Stimulated activated CD4-positive, alpha-beta T cell treated with anti-CD3 and anti-CD28 coated beads, Interleukin-4, amount 100 ng/mL, for 24 hours (primary cell): ENCODE results near the gene GPI.
"Not testable (repeated sequence)": the region's sequence is repeated elsewhere in the genome, so short reads cannot be mapped to it uniquely, and the experiment has no call there.

Source experiments
- DNase-seq: peaks from one replicate; pipeline ENCODE4 v3.0.0-alpha.2; 2020

GPI gene

DNA sequence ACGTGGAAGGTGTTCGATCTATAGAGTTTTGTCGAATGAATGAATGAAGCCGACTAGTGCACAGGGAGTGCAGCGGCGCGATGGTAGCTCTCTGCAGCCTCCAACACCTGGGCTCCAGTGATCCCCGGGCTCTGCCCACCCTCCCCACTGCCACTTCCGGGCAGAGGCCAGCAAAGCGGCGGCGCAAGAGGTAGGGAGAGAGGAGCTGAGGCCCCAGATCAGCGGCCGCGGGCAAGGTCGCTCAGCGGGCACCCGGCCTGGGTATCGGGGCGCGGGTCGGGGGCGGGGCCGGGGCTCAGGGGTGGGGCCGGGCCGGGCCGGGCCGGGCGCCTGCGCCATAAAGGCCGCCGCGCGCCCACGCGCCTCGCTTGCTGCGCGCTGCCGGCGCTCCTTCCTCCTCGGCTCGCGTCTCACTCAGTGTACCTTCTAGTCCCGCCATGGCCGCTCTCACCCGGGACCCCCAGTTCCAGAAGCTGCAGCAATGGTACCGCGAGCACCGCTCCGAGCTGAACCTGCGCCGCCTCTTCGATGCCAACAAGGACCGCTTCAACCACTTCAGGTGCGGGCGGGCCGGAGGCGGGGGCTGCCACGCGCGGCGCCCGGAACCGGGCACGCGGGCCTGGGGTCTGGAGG is at the start of gene GPI:
GPI (plus strand) TSS at position 367 of the 633 bp plus-strand sequence; CDS start at position 438, 71 bp downstream.
- DNase-seq, result peak; percentile 73

GRCh38 chr19:34316247-34316646 is 48.7 kb upstream of the GPI start:
- DNase-seq, result no peak

DNA sequence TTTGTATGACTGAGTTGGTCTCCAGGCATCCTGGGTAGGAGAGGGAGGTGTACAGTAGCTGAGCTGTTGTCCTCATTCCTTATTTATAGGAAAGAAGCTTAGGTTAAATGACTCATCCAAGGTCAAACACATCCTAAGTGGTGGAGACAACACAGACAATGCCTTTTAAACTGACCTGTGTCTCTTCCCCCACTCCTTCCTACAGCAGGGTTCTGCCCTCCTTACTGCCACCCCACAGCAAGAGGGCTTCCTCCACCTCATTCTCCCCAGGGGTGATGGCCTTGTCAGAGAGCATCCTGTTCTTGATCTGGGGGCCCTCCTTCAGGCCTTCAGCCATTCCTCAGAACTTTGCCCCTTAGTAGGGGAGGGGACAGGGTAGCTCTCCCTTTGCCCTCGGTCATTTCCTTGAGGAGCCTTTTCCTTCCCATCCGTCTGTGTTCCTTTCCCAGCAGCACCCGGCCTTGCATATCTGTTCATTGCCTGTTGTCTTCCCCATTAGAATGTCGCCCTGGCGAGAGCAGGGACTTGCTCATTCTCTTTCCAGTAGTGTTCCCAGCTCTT is 48.2 kb upstream of the GPI start:
- no peak for DNase-seq

GRCh38 chr19:34317311-34317927 is 47.6 kb upstream of the GPI start:
- DNase-seq, result peak; percentile 4

GRCh38 chr19:34319230-34319585 is 45.8 kb upstream of the GPI start:
- no peak for DNase-seq

DNA sequence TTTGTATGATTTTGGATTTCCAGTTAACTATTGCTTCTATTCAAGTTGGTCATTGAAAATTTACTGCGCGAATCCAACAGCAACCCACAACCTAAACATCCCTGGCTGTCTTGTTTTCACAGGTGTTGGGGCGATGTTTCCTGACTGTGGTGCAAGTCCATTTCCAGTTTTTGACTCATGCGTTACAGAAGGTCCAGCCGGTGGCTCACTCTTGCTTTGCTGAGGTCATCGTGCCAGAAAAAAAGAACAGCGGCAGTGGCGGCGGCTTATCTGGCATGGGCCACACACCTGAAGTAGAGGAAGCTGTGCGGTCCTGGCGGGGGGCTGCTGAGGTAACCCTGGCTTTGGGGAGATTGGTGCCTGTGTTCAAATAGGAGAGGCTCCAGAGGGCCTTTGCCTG is 45.2 kb upstream of the GPI start:
- DNase-seq, result no peak

DNA sequence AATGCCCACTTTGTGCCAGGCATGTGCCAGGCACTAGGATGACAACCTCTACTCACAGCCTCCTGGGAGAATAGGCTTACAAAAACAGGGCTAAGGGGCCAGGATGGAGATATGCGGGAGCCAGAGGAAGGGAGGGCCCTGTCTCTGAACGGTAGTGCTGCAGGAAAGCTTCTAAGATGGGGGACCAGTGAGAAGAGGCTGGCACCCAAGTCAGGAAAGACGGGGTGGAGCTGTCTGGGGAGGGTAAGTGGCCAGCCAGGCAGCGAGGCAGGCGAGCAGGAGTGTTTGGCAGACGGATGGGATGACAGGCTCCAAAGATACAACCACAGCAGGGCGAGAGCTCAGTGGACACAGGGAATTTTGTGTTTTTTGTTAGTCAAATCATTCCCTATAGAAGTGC is 44.7 kb upstream of the GPI start:
- no peak for DNase-seq

GRCh38 chr19:34321735-34322134 is 43.3 kb upstream of the GPI start:
- DNase-seq, result no peak

- no peak for DNase-seq
Measured at GRCh38 chr19:34323433-34324204, 41.4 kb upstream of the GPI start.

DNA sequence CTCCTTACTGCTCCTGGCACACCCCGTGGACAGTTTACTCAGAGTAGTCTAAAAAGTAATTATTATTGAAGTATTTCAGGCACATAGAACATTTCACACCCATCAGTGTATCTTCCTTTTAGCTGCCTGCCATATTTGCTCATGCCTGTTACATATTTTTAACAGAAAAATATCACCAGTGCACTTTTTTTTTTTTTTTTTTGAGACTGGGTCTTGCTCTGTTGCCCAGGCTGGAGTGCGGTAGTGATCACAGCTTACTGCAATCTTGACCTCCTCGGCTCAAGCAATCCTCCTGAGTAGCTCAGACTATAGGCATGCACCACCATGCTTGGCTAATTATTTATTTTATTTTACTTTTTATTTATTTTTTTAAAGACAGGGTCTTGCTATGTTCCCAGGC is 40.7 kb upstream of the GPI start:
- no peak for DNase-seq

DNA sequence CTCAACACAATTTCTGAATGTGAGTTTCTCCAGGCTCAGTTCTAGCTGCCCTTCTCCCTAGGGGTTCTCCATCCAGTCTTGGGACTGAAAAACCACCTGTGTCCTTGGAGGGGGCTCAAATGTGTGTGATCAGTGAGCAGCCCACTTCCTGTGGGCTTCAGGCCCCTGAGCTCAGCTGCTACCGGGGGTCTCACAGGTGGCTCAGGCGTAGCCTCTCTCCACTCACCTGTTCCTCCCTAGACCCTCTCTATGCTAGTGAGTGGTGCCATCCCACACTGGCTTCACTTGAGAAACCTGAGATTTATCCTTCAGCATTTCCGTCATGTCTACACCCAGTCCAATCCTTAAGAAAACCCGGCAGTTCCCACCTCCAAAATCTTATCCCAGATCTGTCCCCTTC is 39.8 kb upstream of the GPI start:
- no peak for DNase-seq

- no peak for DNase-seq
Measured at GRCh38 chr19:34325981-34326787, 38.8 kb upstream of the GPI start.

GRCh38 chr19:34327851-34328250 is 37.1 kb upstream of the GPI start:
- no peak for DNase-seq

DNA sequence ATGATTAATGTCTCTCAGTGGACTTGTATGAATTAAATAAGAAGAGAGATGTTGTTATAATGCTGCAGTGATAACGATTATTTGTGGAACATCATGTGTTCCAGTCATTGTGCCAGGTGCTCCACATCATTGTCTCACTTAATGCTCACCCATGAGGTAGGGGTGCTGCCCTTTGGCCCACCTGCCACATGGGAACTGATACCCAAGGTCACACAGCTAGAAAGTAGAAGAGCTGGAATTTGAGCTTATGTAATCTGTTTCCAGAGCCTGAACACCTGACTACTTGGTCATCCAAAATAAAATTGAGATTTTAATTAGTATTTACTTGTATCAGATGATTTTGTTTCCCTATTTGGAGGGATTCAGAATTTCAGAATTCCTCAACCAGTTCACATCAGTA is 36.0 kb upstream of the GPI start:
- no peak for DNase-seq

DNA sequence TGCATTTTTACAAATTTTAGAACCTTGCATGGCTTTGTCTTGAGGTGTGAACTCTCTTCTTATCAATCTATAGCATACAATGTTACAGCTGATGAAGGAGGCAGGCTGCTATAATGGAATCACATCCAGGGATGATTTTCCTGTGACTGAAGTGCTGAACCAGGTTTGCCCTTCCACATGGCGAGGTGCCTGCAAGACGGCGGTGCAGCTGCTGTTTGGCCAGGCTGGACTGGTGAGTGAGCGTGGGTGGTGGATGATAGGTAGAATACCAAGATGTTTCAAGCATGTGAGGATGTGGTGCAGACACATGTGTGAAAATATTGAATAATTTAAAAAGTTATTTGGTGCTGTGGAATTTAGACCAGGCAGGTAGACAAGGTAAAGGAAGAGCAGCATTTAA is 34.9 kb upstream of the GPI start:
- no peak for DNase-seq

DNA sequence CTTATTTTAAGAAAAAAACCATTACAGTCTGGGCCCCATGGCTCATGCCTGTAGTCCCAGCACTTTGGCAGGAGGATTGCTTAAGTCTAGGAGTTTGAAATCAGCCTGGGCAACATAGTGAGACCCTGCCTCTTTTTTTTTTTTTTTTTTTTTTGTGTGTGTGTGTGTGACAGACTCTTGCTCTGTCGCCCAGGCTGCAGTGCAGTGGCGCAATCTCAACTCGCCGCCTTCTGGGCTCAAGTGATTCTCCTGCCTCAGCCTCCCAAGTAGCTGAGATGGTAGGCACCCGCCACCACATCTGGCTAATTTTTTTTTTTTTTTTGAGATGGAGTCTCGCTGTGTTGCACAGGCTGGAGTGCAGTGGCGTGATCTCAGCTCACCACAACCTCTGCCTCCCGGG is 34.4 kb upstream of the GPI start:
- DNase-seq, result not testable (repeated sequence)

DNA sequence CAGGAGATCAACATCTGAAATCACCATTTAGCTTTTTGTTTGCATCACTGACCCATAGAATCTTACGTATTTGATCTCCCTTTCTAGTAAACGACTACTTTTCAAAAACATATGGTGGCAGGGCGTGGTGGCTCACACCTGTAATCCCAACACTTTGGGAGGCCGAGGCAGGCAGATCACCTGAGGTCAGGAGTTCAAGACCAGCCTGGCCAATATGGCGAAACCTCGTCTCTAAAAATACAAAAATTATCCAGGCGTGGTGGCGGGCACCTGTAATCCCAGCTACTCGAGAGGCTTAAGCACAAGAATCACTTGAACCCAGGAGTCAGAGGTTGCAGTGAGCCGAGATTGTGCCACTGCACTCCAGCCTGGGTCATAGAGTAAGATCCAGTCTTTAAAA is 33.4 kb upstream of the GPI start:
- not testable (repeated sequence) for DNase-seq

- no peak for DNase-seq
Measured at GRCh38 chr19:34332027-34332760, 32.8 kb upstream of the GPI start.

DNA sequence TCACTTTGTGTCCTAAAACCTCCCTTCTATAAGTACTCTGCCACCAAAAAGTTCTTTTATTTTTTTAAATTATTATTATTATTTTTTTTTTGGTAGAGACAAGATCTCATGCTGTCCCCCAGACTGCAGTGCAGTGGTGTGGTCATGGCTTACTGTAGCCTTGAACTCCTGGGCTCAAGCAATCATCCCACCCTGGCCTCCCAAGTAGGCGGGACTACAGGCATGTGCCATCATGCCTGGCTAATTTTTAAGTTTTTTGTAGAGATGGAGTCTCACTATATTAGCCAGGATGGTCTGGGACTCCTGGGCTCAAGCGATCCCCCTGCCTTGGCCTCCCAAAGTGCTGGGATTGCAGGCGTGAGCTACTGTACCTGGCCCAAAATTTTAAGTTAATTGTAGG is 29.1 kb upstream of the GPI start:
- DNase-seq, result no peak

DNA sequence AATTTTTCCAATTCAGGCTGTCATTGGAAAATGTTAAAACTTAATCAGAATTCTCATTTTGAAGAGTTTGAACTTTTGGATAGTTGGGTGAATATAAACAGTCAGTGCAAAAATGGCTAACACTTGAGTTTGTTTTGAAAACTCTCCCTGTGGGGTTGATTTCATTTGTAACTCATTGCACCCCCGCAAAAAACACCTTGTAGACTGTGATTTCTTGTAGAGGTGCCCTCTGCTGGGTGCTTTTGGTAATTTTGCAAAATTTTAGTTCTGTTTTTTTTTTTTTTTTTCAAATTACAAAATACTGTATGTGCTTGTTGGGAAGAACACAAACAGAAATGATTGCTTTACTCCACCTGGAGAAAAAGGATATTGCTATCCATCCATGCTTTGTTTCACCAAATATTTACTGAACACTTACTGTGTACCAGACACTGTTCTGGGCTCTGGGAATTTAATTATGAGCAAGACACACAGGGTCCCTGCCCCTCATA is 28.2 kb upstream of the GPI start:
- DNase-seq, result peak; percentile 67

DNA sequence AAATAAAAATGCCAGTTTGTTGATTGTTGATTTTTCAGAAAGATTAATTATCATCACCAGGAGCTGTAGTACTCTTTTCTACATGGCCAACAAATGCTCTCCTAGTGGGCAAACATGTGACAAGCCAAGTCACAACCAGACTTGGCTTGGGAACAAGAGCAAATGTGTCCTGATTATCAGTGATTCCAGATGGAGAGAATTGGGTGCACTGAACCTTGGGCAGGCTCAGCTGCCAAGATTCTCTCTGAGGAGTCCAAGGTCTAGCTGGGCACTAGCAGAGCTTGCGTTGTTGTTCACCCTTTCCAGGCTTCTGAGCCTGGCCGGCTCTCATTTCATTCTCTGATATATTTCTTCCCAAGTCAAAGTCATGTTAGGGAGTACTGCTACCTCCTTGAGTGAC is 27.3 kb upstream of the GPI start:
- DNase-seq, result no peak
